Hematopoietic multipotent progenitor cell treated with erythropoietin and hydrocortisone succinate and interleukin-3 and kit ligand, for 8 days (in vitro differentiated cells): ENCODE data around the gene ZCCHC24.
"Not testable (repeated sequence)": the region's sequence is repeated elsewhere in the genome, so short reads cannot be mapped to it uniquely, and the experiment has no call there.

Experiments used
- DNase-seq: peaks from one replicate; pipeline ENCODE4 v3.0.0-alpha.2; 2015

Gene ZCCHC24

DNA sequence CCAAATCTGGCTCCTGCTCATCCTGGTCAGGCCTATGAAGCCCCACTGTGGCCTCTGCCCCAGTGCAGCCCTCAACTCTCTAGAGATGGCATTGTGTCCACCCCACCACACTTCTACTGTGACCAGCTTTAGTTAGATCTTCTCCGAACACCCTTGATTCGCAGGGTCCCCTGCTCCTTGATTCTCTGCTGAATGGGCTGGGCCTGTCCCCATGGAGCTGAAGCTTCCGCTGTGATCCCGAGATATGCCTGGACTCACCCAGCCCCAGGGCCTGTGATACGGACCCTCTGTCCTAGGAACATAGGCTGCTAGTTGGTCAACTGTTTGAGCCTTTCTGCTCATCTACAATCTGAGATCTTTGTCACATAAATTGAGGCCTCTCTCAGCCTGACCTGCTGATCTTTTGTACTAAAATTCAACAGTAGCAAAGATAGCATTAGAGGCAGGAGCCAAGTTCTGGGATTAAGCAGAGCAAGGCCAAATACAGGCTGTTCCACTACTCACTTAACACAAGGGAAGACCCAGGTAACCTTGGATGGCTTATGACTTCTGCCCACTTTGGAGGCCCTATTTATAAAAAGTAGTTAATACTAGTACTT lies 104.7 kb downstream of the ZCCHC24 start:
- no peak for DNase-seq

DNA sequence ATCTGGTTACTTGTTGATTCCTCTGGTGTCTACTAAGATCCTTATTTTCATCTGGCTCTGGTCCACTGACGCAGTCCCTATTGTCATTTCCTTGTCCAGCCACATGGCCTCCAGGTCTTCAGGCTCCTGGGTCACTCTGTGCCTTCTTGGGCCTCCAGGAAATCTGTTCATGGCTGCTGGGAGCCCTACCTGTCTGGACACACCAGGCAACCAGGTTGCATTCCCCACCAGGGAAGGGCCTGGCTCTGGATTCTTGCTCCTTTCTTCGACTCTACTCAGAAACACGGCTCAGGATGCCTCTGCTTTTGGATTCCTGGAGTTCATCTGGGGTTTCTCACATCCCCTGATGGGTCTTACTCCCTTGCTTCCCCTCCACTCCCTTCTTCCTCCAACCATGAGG lies 106.2 kb downstream of the ZCCHC24 start:
- no peak for DNase-seq

DNA sequence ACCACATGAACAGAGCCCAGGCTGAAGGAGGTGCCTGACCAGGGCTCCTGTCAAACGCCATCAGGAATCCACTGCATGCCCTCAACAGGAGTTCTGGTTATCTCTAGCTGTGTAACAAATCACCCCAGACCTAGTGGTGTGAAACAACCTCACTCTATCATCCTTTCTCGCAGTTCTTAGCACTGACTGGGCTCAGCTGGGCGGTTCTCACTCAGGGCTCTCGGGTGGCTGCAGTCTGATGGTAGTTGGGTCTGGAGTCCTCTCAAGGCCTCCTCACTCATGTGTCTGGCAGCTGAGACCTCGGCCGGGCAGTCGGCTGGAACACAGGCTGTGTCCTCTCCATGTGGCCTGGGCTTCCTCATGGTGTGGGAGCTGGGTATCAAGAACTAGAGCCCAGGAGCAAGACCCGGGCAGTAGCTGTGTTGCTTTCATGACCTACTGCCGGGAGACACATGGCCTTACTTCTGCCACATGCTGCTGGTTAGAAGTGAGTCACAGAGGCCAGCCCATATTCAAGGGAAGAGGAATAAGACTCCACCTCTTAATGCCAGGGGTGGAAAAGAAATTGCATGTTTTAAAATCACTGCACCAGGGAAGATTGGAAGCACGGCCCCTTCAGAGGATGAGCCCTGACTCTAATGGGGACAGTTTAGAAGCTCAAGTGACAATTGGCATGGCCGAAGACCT lies 107.5 kb downstream of the ZCCHC24 start:
- DNase-seq, result not testable (repeated sequence)

DNA sequence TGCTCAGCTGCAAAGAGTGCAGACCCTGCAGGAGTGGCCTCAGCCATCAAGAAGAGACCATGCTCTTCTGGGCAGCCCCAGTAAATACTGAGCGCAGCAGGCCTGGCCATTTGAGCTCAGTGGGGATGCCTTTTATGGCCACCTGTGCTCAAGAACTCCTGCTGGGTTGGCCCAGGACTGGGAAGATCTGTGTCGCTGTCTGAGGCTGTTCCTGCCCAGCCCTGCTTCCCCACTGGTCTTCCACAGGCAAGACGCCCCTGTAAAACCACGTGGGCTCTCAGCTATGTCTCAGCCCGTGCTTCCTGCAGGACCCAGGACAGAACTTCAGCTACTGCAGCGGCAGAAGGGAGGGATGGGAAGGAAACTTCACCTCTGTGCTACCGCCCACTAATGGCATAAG lies 108.7 kb downstream of the ZCCHC24 start:
- no peak for DNase-seq

DNA sequence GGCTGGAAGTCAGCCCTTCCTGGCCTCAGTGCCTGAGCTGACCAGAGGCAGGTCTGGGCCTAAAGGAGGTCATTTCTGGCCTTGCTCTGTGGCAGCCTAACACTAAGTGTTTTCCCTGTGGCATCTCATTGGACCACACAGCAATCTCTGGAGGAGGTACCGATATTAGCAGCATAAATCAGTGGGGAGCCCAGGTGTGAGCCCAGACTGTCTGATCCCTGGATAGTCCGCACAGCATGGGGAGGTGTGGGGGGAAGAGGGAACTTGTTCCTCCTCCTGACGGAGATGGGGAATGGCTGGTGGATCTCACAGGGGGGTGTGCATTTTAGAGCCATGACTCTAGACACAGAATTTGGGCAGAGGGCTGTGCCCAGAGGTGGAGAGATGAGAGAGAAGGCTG lies 109.1 kb downstream of the ZCCHC24 start:
- no peak for DNase-seq

DNA sequence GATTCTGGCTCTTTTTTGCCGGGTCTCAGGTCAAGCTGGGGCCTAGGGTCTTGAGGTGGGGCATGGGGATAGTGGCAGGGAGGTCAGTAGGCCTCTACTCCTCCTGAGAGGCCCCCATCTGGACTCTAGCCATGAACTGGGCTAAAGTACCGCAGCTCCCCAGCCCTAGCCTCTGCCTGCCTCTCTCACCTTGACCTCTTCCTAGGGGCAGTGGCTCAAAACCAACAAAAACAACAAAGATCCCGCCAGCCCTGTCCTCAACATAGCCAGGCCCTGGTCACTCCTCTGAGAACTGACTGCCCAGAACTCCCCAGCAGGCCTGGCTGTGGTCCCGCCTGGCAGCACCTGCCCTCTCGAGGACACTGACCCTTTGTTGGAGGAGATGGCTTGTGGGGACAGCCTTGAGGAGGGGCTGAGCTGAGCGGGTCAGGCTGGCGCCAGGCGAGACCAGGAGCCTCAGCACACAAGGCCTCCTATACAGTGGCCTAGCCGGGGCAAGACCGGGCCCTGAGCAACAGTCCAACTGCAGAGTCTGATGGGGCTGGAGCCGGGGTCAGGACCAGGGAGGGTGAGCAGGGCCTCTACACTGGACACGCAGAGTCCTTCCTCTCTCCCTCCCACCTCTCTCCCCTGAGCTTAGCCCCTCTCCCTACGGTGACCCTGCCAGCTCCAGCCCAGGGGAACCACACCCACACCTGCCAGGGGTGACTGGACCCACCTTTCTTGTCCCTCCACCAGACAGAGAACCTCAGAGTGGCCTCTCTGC lies 109.8 kb downstream of the ZCCHC24 start:
- no peak for DNase-seq

DNA sequence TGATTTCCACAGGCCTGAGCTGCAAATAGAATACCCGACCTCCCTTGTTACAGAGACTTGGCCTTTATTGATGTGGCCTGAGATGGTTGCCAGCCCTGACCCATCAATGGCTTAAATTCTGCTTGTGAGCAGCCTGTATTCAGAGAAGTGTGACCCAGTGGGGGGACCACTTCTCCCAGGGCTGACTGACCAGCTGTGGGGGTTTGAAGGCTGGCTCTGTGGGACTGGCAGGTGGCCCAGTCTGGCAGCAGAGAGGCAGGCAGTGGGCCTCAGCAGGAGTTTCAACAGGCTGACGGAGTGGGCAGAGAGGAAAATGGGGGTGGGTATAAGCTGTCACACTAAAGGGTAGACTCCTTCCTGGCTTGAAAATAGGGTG lies 110.3 kb downstream of the ZCCHC24 start:
- DNase-seq, result no peak

DNA sequence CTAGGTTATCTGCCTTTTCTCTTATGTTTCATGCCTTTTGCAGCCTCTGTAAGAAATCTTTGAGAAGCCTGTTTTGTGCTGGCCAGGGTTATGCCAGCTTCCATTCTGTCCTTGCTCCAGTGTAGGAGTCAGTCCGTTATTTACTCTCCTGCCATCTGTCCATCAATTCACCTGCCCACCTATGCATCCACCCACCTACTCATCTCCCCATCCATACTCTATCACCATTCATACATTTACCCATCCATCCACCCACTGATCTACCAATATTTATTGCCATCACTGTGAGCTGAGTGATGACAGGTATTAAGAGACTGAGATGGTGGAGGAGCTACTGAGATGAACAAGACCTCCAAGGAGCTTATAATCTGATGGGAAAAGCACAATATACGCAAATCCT lies 110.9 kb downstream of the ZCCHC24 start:
- no peak for DNase-seq

DNA sequence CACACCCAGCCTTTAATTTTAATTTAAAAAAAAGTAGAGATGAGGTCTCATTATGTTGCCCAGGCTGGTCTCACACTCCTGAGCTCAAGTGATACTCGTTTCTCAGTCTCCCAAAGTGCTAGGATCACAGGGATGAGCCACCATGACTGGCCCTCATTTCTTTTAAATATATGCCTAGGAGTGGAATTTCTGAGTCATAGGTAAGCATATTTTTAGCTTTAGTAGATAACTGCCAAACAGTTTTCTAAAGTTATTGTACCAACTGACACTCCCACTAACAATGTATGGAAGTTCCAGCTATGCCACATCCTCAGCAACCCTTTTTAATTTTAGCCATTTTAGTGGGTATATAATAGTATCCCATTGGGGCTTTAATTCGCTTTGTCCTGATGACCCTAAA lies 111.9 kb downstream of the ZCCHC24 start:
- DNase-seq, result no peak

DNA sequence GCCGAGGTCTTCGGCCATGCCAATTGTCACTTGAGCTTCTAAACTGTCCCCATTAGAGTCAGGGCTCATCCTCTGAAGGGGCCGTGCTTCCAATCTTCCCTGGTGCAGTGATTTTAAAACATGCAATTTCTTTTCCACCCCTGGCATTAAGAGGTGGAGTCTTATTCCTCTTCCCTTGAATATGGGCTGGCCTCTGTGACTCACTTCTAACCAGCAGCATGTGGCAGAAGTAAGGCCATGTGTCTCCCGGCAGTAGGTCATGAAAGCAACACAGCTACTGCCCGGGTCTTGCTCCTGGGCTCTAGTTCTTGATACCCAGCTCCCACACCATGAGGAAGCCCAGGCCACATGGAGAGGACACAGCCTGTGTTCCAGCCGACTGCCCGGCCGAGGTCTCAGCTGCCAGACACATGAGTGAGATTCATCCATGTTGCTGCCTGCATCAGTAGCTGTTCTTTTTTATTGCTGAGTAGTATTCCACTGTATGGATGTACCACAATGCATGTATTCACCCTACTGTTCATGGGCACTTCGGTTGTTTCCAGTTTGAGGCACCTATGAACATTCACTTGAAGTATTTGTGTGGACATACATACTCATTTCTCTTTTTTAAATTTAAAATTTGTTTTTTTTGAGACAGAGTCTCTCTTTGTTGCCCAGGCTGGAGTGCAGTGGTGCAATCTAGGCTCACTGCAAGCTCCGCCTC lies 112.7 kb downstream of the ZCCHC24 start:
- not testable (repeated sequence) for DNase-seq
